IMR-90 (cell line): Measurements from ENCODE around the gene SLC4A7. TPM values are rescaled to one million over a fixed set of nuclear protein-coding genes. Genes with fewer than 3 reads are reported as not detected.
A peak's percentile ranks its signal among the peaks of the same experiment; 100 is the strongest.

ENCODE experiments used
- ATAC-seq: fragments of 200-7000 bp; cut with Tn5 transposase; 2 replicates; pipeline ENCODE4 v1.9.1; 2020; ENCODE audit warnings: low read depth, mild to moderate bottlenecking, moderate library complexity
- BruUV-seq: library from RNA; stranded (reverse); fragments of 400-500 nt; replicated peaks from 2 replicates; lab custom pipeline; 2021; lab: Mats Ljungman, UMichigan
- CTCF ChIA-PET: fragments of 300-600 bp; formaldehyde crosslinking; extraction: SDS; loops from one replicate; lab custom pipeline; 2021; ENCODE audit warnings: antibody characterized with exemption; lab: Yijun Ruan, JAX
- POLR2A ChIA-PET: fragments of 300-600 bp; sonication (Branson Sonifier 250); formaldehyde crosslinking; loops from one replicate; lab custom pipeline; 2022; ENCODE audit warnings: antibody characterized with exemption; ENCODE audit not compliant: unreplicated experiment; lab: Charles Lee
- DNase-seq: peaks from one replicate; pipeline ENCODE4 v3.0.0; 2013
- H2AFZ ChIP-seq: replicated peaks from 2 replicates; pipeline ENCODE3; 2013; ENCODE audit warnings: low read length, mild to moderate bottlenecking; ENCODE audit not compliant: poor library complexity
- H2AK5ac ChIP-seq: 2 replicates; pipeline ENCODE4 v1.6.1; 2013; ENCODE audit warnings: low read depth, low read length, inconsistent platforms
- H2AK9ac ChIP-seq: replicated peaks from 2 replicates; pipeline ENCODE3; 2013; ENCODE audit warnings: mild to moderate bottlenecking, low read depth, low read length, moderate library complexity; ENCODE audit not compliant: poor library complexity
- H2BK120ac ChIP-seq: 2 replicates; pipeline ENCODE4 v1.6.1; 2013; ENCODE audit warnings: low read depth, low read length, inconsistent platforms
- H2BK15ac ChIP-seq: 3 replicates; pipeline ENCODE4 v1.6.1; 2013; ENCODE audit warnings: low read depth, low read length, inconsistent platforms
- H2BK20ac ChIP-seq: 2 replicates; pipeline ENCODE4 v1.6.1; 2013; ENCODE audit warnings: low read depth, mild to moderate bottlenecking, inconsistent platforms, low read length, moderate library complexity
- H2BK5ac ChIP-seq: 2 replicates; pipeline ENCODE4 v1.6.1; 2013; ENCODE audit warnings: mild to moderate bottlenecking, low read depth, low read length, inconsistent platforms; ENCODE audit not compliant: poor library complexity, severe bottlenecking
- H3K14ac ChIP-seq: replicated peaks from 2 replicates; pipeline ENCODE4 v1.6.1; 2013; ENCODE audit warnings: low read depth, low read length, inconsistent platforms
- H3K18ac ChIP-seq: 2 replicates; pipeline ENCODE4 v1.6.1; 2013; ENCODE audit warnings: low read depth, low read length, control low read depth
- H3K23ac ChIP-seq: 2 replicates; pipeline ENCODE4 v1.6.1; 2013; ENCODE audit warnings: low read depth, low read length, inconsistent platforms
- H3K27ac ChIP-seq: 2 replicates; pipeline ENCODE4 v1.5.1; 2013; ENCODE audit warnings: mild to moderate bottlenecking, control low read depth, low read length; ENCODE audit not compliant: insufficient read depth
- H3K27me3 ChIP-seq: 2 replicates; pipeline ENCODE4 v1.6.1; 2013; ENCODE audit warnings: low read length; ENCODE audit not compliant: control insufficient read depth, insufficient read depth
- H3K36me3 ChIP-seq: 2 replicates; pipeline ENCODE4 v1.6.1; 2013; ENCODE audit warnings: low read length, mixed read lengths; ENCODE audit not compliant: control insufficient read depth, insufficient read depth
- H3K4ac ChIP-seq: 2 replicates; pipeline ENCODE4 v1.6.1; 2013; ENCODE audit warnings: low read depth, low read length, inconsistent platforms
- H3K4me1 ChIP-seq: 2 replicates; pipeline ENCODE4 v1.6.1; 2013; ENCODE audit warnings: low read length, mixed read lengths; ENCODE audit not compliant: control insufficient read depth, insufficient read depth
- H3K4me2 ChIP-seq: 2 replicates; pipeline ENCODE4 v1.6.1; 2013; ENCODE audit warnings: low read depth, mild to moderate bottlenecking, control low read depth, low read length, moderate library complexity
- H3K4me3 ChIP-seq: 2 replicates; pipeline ENCODE4 v1.5.1; 2013; ENCODE audit warnings: low read depth, mild to moderate bottlenecking, control low read depth, low read length, moderate library complexity; ENCODE audit not compliant: insufficient read depth
- H3K56ac ChIP-seq: 2 replicates; pipeline ENCODE4 v1.6.1; 2013; ENCODE audit warnings: low read length, inconsistent platforms; ENCODE audit not compliant: insufficient read depth; ENCODE audit errors: extremely low read depth
- H3K79me1 ChIP-seq, 2 experiments: 2 replicates each; pipeline ENCODE4 v1.6.1; 2013; ENCODE audit warnings: low read length in 2 of 2, inconsistent platforms in 1 of 2, low read depth in 1 of 2
- H3K9ac ChIP-seq: 2 replicates; pipeline ENCODE4 v1.6.1; 2013; ENCODE audit warnings: low read depth, low read length, control low read depth
- H3K9me1 ChIP-seq: 2 replicates; pipeline ENCODE4 v1.6.1; 2013; ENCODE audit warnings: low read length, inconsistent platforms; ENCODE audit not compliant: insufficient read depth
- H3K9me3 ChIP-seq: 2 replicates; pipeline ENCODE4 v1.6.1; 2013; ENCODE audit warnings: low read length; ENCODE audit not compliant: control insufficient read depth, insufficient read depth
- H4K20me1 ChIP-seq: 2 replicates; pipeline ENCODE4 v1.6.1; 2013; ENCODE audit warnings: low read length, inconsistent platforms; ENCODE audit not compliant: insufficient read depth
- H4K5ac ChIP-seq: 2 replicates; pipeline ENCODE4 v1.6.1; 2013; ENCODE audit warnings: mild to moderate bottlenecking, low read depth, low read length, control low read depth
- H4K8ac ChIP-seq, 2 experiments: 2 replicates each; pipeline ENCODE4 v1.6.1; 2013; ENCODE audit warnings: low read depth in 2 of 2, low read length in 2 of 2, control low read depth in 1 of 2, inconsistent platforms in 1 of 2
- H4K91ac ChIP-seq: 2 replicates; pipeline ENCODE4 v1.6.1; 2013; ENCODE audit warnings: low read depth, low read length, inconsistent platforms; ENCODE audit not compliant: insufficient read depth
- BHLHE40 ChIP-seq: fragments of 150-350 bp; IDR thresholded peaks from 2 replicates; pipeline ENCODE4 v1.6.1; 2016; ENCODE audit warnings: mild to moderate bottlenecking, low read depth, low read length
- CEBPB ChIP-seq: IDR thresholded peaks from 2 replicates; pipeline ENCODE4 v1.6.1; 2012; ENCODE audit warnings: low read depth, low read length, improper control_type of control experiment
- CHD1 ChIP-seq: IDR thresholded peaks from 2 replicates; pipeline ENCODE4 v1.6.1; 2012; ENCODE audit warnings: low read depth, low read length, improper control_type of control experiment
- CTCF ChIP-seq: conservative IDR thresholded peaks from 2 replicates; pipeline ENCODE4 v1.5.1; 2012; ENCODE audit warnings: mild to moderate bottlenecking, low read depth, low read length, improper control_type of control experiment
- ELK1 ChIP-seq: fragments of 150-350 bp; IDR thresholded peaks from 2 replicates; pipeline ENCODE4 v1.6.1; 2016; ENCODE audit warnings: low read depth, mild to moderate bottlenecking, low read length, moderate library complexity, borderline replicate concordance
- FOS ChIP-seq: fragments of 150-350 bp; IDR thresholded peaks from 2 replicates; pipeline ENCODE4 v1.6.1; 2016; ENCODE audit warnings: low read depth, low read length
- MAFK ChIP-seq: IDR thresholded peaks from 2 replicates; pipeline ENCODE4 v1.6.1; 2012; ENCODE audit warnings: low read depth, low read length, improper control_type of control experiment
- MAZ ChIP-seq: IDR thresholded peaks from 2 replicates; pipeline ENCODE4 v1.6.1; 2012; ENCODE audit warnings: low read depth, mild to moderate bottlenecking, low read length, improper control_type of control experiment, moderate library complexity, borderline replicate concordance
- MXI1 ChIP-seq: IDR thresholded peaks from 2 replicates; pipeline ENCODE4 v1.6.1; 2012; ENCODE audit warnings: low read depth, mild to moderate bottlenecking, low read length, moderate library complexity, borderline replicate concordance
- NFE2L2 ChIP-seq: fragments of 150-350 bp; IDR thresholded peaks from 2 replicates; pipeline ENCODE4 v1.6.1; 2016; ENCODE audit warnings: low read depth, mild to moderate bottlenecking, low read length
- POLR2A ChIP-seq: IDR thresholded peaks from 2 replicates; pipeline ENCODE4 v1.6.1; 2012; ENCODE audit warnings: mild to moderate bottlenecking, low read depth, low read length
- RAD21 ChIP-seq: IDR thresholded peaks from 2 replicates; pipeline ENCODE4 v1.6.1; 2012; ENCODE audit warnings: low read length, improper control_type of control experiment
- RCOR1 ChIP-seq: IDR thresholded peaks from 2 replicates; pipeline ENCODE4 v1.6.1; 2012; ENCODE audit warnings: mild to moderate bottlenecking, low read length, improper control_type of control experiment; ENCODE audit not compliant: insufficient replicate concordance
- RFX5 ChIP-seq: IDR thresholded peaks from 2 replicates; pipeline ENCODE4 v1.8.0; 2012; ENCODE audit warnings: low read depth, mild to moderate bottlenecking, low read length, moderate library complexity
- SMC3 ChIP-seq: fragments of 150-350 bp; IDR thresholded peaks from 2 replicates; pipeline ENCODE4 v1.6.1; 2016; ENCODE audit warnings: low read depth, mild to moderate bottlenecking, antibody characterized with exemption, low read length, moderate library complexity
- USF2 ChIP-seq: fragments of 150-350 bp; IDR thresholded peaks from 2 replicates; pipeline ENCODE4 v1.6.1; 2017; ENCODE audit warnings: mild to moderate bottlenecking, antibody characterized with exemption, low read length, low read depth
- WGBS, 2 experiments: methylation state at CpG; one replicate each; pipeline versions ENCODE4 v1.1.5 to v1.1.7; 2013; ENCODE audit warnings: missing lambda C conversion rate in 2 of 2; ENCODE audit not compliant: insufficient read length in 1 of 2; ENCODE audit errors: extremely low coverage in 2 of 2; 5-methylcytosine and 5-hydroxymethylcytosine counted together
- dilution Hi-C: fragments of 300-500 bp; cut with HindIII; formaldehyde crosslinking; loops from one replicate; pipeline ENCODE4 v1.14.3; 2018; ENCODE audit warnings: low sequenced_read_pairs; ENCODE audit not compliant: unreplicated experiment
- in situ Hi-C: fragments of 300-500 bp; cut with MboI; formaldehyde crosslinking; loops from 3 replicates; pipeline ENCODE4 v1.14.3; 2019; ENCODE audit warnings: low sequenced_read_pairs, inconsistent platforms, mixed read lengths
- intact Hi-C: fragments of 100-400 bp; cut with micrococcal nuclease; formaldehyde crosslinking; loops from 2 replicates; pipeline ENCODE4 v1.10.0; 2022
- polyA plus RNA-seq, 3 experiments: library from polyadenylated mRNA; depleted of rRNA; stranded (reverse); fragments of >200 nt; gene quantifications; 2 replicates each; pipeline ENCODE4 v1.2.3, GENCODE V29; 2012; ENCODE audit warnings: low replicate concordance in 1 of 3
- total RNA-seq: library from RNA; depleted of rRNA; stranded (reverse); fragments of >200 nt; gene quantifications from 2 replicates; pipeline ENCODE4 v1.2.3, GENCODE V29; 2012

Gene SLC4A7
- total and polyA plus RNA-seq, 2 of the 4 experiments (the other 2 are of a cell fraction) = 17.7 to 50.4 TPM

- Histone ChIP-seq H3K9ac (peak overlapping the region; percentile 98), H2BK5ac (peak overlapping the region; percentile 100), H4K5ac (peak overlapping the region; percentile 100), H3K79me1 (peaks cover 0 to 4% of the 10 kb centered on the region in 2 experiments; a peak in 1 of 4 replicates), H3K27me3 (no peaks in the 10 kb centered on the region), H3K14ac (peak overlapping the region; percentile 100), H3K36me3 (no peaks in the 10 kb centered on the region), H2BK15ac (peak overlapping the region; percentile 100), H2BK20ac (peak overlapping the region; percentile 100), H3K23ac (peak overlapping the region; percentile 100), H3K9me1 (peaks cover 4% of the 10 kb centered on the region), H4K91ac (peak overlapping the region; percentile 100), H3K4me3 (peak overlapping the region; percentile 24; the same call in 1 of the 2 replicates), H3K4me1 (peaks cover 21% of the 10 kb centered on the region), H2AFZ (peak overlapping the region; percentile 88), H2BK120ac (peak overlapping the region; percentile 100), H3K56ac (peak overlapping the region; percentile 96), H2AK9ac (peak overlapping the region; percentile 97), H3K4me2 (peak overlapping the region; percentile 98), H3K4ac (peak overlapping the region; percentile 100), H2AK5ac (peak overlapping the region; percentile 93), H4K8ac (peak overlapping the region; percentile 83 to 99), H4K20me1 (no peaks in the 10 kb centered on the region), H3K9me3 (no peaks in the 10 kb centered on the region), H3K18ac (peak overlapping the region; percentile 100), H3K27ac (peak overlapping the region; percentile 100)
- ChIA-PET CTCF (interaction anchor here (0.7 to 2.2 kb wide), 3 partner anchors 30 to 148 kb away, joined by 3 to 8 read pairs (median 7); no protein-coding TSS in a partner anchor), POLR2A (interaction anchor here (0.6 kb wide), 1 partner anchor 123 kb away, joined by 3 read pairs; no protein-coding TSS in a partner anchor)
- WGBS, 2 experiments = no CpG with 5 or more reads among the region's 4 CpGs
- no peak for TF ChIP-seq ELK1
- no peak for TF ChIP-seq RFX5
- TF ChIP-seq USF2 = no peak
- TF ChIP-seq BHLHE40 = no peak
- TF ChIP-seq RCOR1 = no peak
- TF ChIP-seq CTCF = no peak
- TF ChIP-seq NFE2L2 = no peak
- no peak for TF ChIP-seq POLR2A
- no peak for TF ChIP-seq MAFK
- TF ChIP-seq MXI1 = no peak
- no peak for TF ChIP-seq RAD21
- no peak for TF ChIP-seq SMC3
- no peak for TF ChIP-seq CEBPB
- no peak for TF ChIP-seq MAZ
- TF ChIP-seq CHD1 = no peak
- no peak for TF ChIP-seq FOS
- BruUV-seq = no TSS peak
- ATAC-seq (peak; percentile 10), DNase-seq (peak; percentile 45)
- dilution Hi-C loops (no loop called here), in situ Hi-C loops (no loop called here), intact Hi-C loops (loop anchor here (5.0 kb wide), 1 partner anchor 101 kb away; no protein-coding TSS in a partner anchor)
Measured at GRCh38 chr3:27533261-27533607, 49.0 kb upstream of the SLC4A7 start.
